Gastroesophageal sphincter (tissue), 3 donors: ENCODE data around the gene WDR64.

ENCODE experiments used
- EP300 ChIP-seq: sonication (generic); formaldehyde crosslinking; IDR thresholded peaks from one replicate; pipeline ENCODE4 v1.6.1; 2017; ENCODE audit warnings: antibody characterized with exemption, mild to moderate bottlenecking
- TF ChIP-seq, protein P1 (sequence below), 4 experiments: fragments of 200-600 bp in 2 of 4; fragments of 450-650 bp in 2 of 4; sonication (generic) in 1 of 4; IDR thresholded peaks; one replicate each; pipeline ENCODE4 v1.5.1; 2017 to 2019; ENCODE audit warnings: antibody characterized with exemption in 4 of 4, mild to moderate bottlenecking in 2 of 4, moderate library complexity in 2 of 4

DNA sequence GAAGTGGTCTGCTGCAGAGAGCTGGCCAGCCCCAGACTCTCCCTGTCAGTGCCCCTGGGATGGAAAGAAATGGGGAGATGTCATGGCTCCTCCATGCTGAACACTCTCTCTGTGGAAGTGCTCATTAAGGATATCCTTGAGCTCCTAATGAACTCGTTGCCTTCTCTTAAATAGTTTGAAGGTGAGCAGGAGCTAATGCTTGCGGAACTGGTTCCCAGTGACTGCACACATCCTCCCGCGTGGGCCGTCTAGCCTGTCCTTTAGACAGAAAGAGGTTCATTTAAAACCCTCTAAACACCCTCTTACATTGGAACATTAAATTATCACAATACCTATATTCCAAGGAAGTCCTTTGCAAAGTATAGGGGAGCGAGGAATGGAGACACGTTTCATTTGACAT lies 5.9 kb upstream of the WDR64 start:
- no peak for TF ChIP-seq EP300
- TF ChIP-seq, protein P1, sequence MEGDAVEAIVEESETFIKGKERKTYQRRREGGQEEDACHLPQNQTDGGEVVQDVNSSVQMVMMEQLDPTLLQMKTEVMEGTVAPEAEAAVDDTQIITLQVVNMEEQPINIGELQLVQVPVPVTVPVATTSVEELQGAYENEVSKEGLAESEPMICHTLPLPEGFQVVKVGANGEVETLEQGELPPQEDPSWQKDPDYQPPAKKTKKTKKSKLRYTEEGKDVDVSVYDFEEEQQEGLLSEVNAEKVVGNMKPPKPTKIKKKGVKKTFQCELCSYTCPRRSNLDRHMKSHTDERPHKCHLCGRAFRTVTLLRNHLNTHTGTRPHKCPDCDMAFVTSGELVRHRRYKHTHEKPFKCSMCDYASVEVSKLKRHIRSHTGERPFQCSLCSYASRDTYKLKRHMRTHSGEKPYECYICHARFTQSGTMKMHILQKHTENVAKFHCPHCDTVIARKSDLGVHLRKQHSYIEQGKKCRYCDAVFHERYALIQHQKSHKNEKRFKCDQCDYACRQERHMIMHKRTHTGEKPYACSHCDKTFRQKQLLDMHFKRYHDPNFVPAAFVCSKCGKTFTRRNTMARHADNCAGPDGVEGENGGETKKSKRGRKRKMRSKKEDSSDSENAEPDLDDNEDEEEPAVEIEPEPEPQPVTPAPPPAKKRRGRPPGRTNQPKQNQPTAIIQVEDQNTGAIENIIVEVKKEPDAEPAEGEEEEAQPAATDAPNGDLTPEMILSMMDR (IDR thresholded peaks at IDR 0.05): no peak
